Retinal pigment epithelial cell (primary cell): Measurements from ENCODE around the gene NRXN2.

ENCODE experiments used
- DNase-seq: peaks from one replicate; pipeline ENCODE4 v3.0.0-alpha.2; 2010; ENCODE audit warnings: low read depth
- H3K4me3 ChIP-seq: 2 replicates; pipeline ENCODE4 v1.5.1; 2011; ENCODE audit warnings: mild to moderate bottlenecking, low read length, control low read depth, moderate library complexity
- CTCF ChIP-seq: conservative IDR thresholded peaks from 2 replicates; pipeline ENCODE4 v1.5.1; 2011; ENCODE audit warnings: low read depth, low read length, control low read depth, inconsistent platforms

Gene NRXN2

GRCh38 chr11:64619811-64620380 lies 103.1 kb downstream of the NRXN2 start:
- no peak overlapping the region for H3K4me3 ChIP-seq
- TF ChIP-seq CTCF = no peak
- no peak for DNase-seq

GRCh38 chr11:64619196-64619595 lies 103.8 kb downstream of the NRXN2 start:
- no peak for TF ChIP-seq CTCF
- no peak for DNase-seq

GRCh38 chr11:64616817-64617216 lies 106.2 kb downstream of the NRXN2 start:
- no peak overlapping the region for H3K4me3 ChIP-seq
- no peak for TF ChIP-seq CTCF
- no peak for DNase-seq

More at GRCh38 chr11:64619196-64619595, 103.8 kb downstream of the NRXN2 start:
- H3K4me3 ChIP-seq = no peak overlapping the region

- DNase-seq = no peak
- TF ChIP-seq CTCF = no peak
- H3K4me3 ChIP-seq = no peak overlapping the region
Measured at GRCh38 chr11:64614917-64615316, 108.1 kb downstream of the NRXN2 start.

- no peak overlapping the region for H3K4me3 ChIP-seq
- DNase-seq = no peak
- no peak for TF ChIP-seq CTCF
Measured at GRCh38 chr11:64613648-64614047, 109.3 kb downstream of the NRXN2 start.

GRCh38 chr11:64611869-64612646 lies 110.9 kb downstream of the NRXN2 start:
- H3K4me3 ChIP-seq = no peak overlapping the region
- no peak for DNase-seq
- TF ChIP-seq CTCF = no peak

GRCh38 chr11:64611176-64611575 lies 111.8 kb downstream of the NRXN2 start:
- TF ChIP-seq CTCF = no peak
- DNase-seq = no peak
- no peak overlapping the region for H3K4me3 ChIP-seq
